Left ventricle myocardium inferior (tissue), 1 donor: Measurements from ENCODE around the gene ATXN7. TPM values are rescaled to one million over a fixed set of nuclear protein-coding genes. Genes with fewer than 3 reads are reported as not detected.

Experiments used
- DNase-seq: peaks from one replicate; pipeline ENCODE4 v3.0.0-alpha.2; 2020
- H3K27ac ChIP-seq: fragments of 200-600 bp; replicated peaks from 2 replicates; pipeline ENCODE4 v1.8.0; 2021
- H3K27me3 ChIP-seq: fragments of 200-600 bp; 2 replicates; pipeline ENCODE4 v1.8.0; 2021; ENCODE audit warnings: low read depth
- H3K36me3 ChIP-seq: fragments of 200-600 bp; 2 replicates; pipeline ENCODE4 v1.8.0; 2021
- H3K4me1 ChIP-seq: fragments of 200-600 bp; 2 replicates; pipeline ENCODE4 v1.8.0; 2021
- H3K4me3 ChIP-seq: fragments of 200-600 bp; 2 replicates; pipeline ENCODE4 v1.8.0; 2021; ENCODE audit warnings: mild to moderate bottlenecking, moderate library complexity
- H3K9me3 ChIP-seq: fragments of 200-600 bp; replicated peaks from 2 replicates; pipeline ENCODE4 v1.8.0; 2021
- intact Hi-C: fragments of 100-400 bp; cut with micrococcal nuclease; formaldehyde crosslinking; loops from one replicate; pipeline ENCODE4 v1.11.0; 2022
- total RNA-seq: library from RNA; stranded (reverse); fragmentation: NEBNext Ultra II Directional; extraction: Animal tissue kit (Norgen Biotek cat#: 25700); gene quantifications from one replicate; pipeline ENCODE4 v1.2.1, GENCODE V29; 2021
- TF ChIP-seq, protein P1 (sequence below): fragments of 200-600 bp; IDR thresholded peaks from 2 replicates; pipeline ENCODE4 v1.8.0; 2021; ENCODE audit warnings: antibody characterized with exemption, mild to moderate bottlenecking, borderline replicate concordance
- donor health status: DM: no; HTN: yes; CAD: no; lungs with severe emphysema.

The ATXN7 gene
- total RNA-seq, 1 donor from 2014 or later: 12.1 TPM

DNA sequence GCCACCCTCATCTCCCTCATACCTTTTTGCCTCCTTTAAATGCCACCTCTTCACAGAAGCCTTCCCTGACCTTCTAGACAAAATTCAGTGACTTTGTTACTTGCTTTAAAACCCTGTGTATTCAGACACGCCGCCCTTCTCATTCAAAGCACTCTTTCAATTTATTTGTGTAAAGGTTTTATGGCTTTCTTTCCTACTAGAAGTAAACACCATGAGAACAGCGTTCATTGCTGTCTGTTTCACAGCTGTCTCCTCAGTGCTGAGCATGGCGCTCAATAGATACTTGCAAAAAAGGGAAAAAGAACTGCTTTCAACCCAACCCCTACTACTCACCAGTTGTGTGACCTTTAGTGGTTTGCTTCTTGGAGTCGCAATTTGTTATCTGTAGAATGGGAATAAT lies 17.0 kb downstream of the ATXN7 start:
- Histone ChIP-seq H3K4me1 (peaks cover 41% of the 10 kb centered on the region), H3K4me3 (no peak overlapping the region), H3K9me3 (no peaks in the 10 kb centered on the region), H3K27ac (no peak overlapping the region), H3K36me3 (no peaks in the 10 kb centered on the region), H3K27me3 (no peaks in the 10 kb centered on the region)
- intact Hi-C loops: no loop called here
- DNase-seq: no peak
- TF ChIP-seq, protein P1, sequence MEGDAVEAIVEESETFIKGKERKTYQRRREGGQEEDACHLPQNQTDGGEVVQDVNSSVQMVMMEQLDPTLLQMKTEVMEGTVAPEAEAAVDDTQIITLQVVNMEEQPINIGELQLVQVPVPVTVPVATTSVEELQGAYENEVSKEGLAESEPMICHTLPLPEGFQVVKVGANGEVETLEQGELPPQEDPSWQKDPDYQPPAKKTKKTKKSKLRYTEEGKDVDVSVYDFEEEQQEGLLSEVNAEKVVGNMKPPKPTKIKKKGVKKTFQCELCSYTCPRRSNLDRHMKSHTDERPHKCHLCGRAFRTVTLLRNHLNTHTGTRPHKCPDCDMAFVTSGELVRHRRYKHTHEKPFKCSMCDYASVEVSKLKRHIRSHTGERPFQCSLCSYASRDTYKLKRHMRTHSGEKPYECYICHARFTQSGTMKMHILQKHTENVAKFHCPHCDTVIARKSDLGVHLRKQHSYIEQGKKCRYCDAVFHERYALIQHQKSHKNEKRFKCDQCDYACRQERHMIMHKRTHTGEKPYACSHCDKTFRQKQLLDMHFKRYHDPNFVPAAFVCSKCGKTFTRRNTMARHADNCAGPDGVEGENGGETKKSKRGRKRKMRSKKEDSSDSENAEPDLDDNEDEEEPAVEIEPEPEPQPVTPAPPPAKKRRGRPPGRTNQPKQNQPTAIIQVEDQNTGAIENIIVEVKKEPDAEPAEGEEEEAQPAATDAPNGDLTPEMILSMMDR: no peak

DNA sequence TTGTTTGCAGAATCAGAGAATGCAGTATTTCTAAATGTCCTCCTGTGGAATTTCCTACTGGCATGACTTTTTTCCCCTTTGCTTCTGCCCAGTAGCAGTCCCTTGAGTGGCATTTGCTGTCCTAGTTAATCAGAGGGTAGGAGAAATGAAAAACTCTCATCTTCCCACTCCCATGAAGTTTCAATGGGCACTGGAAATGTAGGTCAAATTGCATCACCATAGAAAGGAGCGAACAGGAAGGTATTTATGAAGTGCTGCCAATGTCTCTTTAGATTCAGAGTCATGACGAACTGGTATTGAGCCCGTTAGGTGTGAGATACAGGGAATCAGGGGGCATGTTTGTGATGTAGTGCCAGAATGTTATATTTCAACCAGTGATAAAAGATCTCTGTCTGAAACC lies 23.2 kb downstream of the ATXN7 start:
- peaks cover 31% of the 10 kb centered on the region for H3K4me1 ChIP-seq
- intact Hi-C loops: no loop called here
- no peak overlapping the region for H3K4me3 ChIP-seq
- TF ChIP-seq, protein P1: no peak
- H3K9me3 ChIP-seq: no peaks in the 10 kb centered on the region
- no peak for DNase-seq
- H3K27ac ChIP-seq: no peak overlapping the region
- peaks cover 8% of the 10 kb centered on the region for H3K36me3 ChIP-seq
- no peaks in the 10 kb centered on the region for H3K27me3 ChIP-seq

DNA sequence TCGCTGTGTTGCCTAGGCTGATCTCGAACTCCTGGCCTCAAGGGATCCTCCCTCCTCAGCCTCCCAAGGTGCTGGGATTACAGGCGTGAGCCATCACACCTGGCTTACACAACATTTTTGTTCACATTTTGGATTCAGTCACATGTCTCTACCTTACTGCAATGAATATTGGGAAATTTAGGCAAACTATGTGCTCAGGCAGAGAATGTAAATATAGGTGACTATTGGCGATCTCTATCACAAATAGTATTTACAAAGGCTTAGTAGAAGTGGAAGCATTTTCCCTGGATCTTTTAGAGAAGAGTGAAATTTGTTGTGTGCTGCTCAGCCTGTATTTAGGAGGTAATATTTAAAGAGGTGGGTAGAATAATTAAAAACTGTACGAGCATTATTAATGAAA lies 27.9 kb downstream of the ATXN7 start:
- TF ChIP-seq, protein P1: no peak
- Histone ChIP-seq H3K36me3 (peaks cover 8% of the 10 kb centered on the region), H3K27me3 (no peaks in the 10 kb centered on the region), H3K4me3 (no peak overlapping the region), H3K27ac (no peak overlapping the region), H3K4me1 (peaks cover 55% of the 10 kb centered on the region), H3K9me3 (no peaks in the 10 kb centered on the region)
- no peak for DNase-seq
- intact Hi-C loops: no loop called here

DNA sequence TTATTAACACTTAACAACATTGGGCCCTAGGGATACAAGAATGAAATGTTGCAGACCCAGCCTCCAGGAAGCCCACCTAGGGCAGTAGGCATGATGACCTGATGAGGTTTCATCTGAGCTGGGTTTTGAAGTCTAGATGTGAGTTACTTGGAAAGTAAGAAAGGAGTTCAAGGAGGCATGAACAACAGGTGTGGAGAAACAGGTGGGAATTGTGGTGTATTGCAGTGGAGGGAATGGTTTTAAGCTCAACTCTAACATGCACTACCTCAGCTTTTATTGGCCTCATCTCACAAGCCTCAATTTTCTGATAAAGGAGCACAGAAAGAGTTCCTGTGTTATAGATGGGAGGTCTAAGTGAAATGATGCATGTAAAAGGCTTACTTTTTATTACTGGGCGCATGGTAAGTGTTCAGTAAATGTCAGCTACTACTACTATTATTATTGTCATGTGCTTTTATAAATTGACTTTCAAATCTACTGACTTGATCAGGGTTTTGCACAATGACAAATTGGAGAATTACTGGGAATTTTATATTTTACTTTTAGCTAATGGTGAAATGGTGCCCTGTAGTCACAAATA lies 29.2 kb downstream of the ATXN7 start:
- Histone ChIP-seq H3K4me1 (peaks cover 57% of the 10 kb centered on the region), H3K9me3 (no peaks in the 10 kb centered on the region), H3K4me3 (no peak overlapping the region), H3K27ac (no peak overlapping the region), H3K36me3 (peaks cover 8% of the 10 kb centered on the region), H3K27me3 (no peaks in the 10 kb centered on the region)
- TF ChIP-seq, protein P1: no peak
- DNase-seq: no peak
- intact Hi-C loops: no loop called here

DNA sequence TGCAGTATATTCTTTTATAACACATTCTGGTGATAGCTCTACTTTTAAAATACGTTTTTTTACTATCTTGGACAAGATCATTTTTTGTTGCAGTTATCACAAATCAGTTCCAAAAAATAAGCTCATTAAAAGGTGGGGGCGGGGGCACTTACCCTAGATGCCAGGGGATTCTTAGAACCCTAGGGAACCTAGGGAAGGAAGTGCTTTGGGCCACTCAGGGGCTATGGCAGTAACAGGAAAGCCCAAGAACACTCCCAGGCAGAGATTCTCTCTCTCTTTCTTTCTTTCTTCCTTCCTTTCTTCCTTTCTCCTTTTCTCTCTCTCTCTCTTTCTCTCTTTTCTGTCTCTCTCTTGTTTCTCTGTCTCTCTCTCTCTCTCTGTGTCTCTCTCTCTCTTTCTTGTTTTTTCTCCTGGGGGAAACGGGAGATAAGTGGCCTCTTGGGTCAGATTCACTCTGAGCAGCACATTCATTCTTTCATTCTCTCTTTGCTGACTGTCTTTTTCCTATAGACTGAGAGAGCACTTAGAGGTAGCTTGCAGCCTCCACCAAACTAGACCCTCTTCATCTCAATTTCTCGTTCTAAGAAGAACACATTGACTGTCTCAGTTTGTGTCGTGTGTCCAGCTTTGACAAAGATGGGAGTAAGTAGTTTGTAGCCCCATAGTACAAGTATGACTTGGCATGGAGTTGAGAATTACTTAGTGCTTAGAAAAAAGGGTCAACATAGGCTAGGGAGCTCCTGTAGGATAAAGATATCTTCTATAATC lies 31.9 kb downstream of the ATXN7 start:
- peaks cover 44% of the 10 kb centered on the region for H3K4me1 ChIP-seq
- H3K9me3 ChIP-seq: no peaks in the 10 kb centered on the region
- no peaks in the 10 kb centered on the region for H3K27me3 ChIP-seq
- no peak overlapping the region for H3K27ac ChIP-seq
- no peak for DNase-seq
- intact Hi-C loops: no loop called here
- peaks cover 32% of the 10 kb centered on the region for H3K36me3 ChIP-seq
- TF ChIP-seq, protein P1: no peak
- no peak overlapping the region for H3K4me3 ChIP-seq
